NCI-H226 (cell line): Measurements from ENCODE around the gene EXT2.

ENCODE experiments used
- DNase-seq: peaks from one replicate; pipeline ENCODE4 v3.0.0-alpha.2; 2015

EXT2 gene

DNA sequence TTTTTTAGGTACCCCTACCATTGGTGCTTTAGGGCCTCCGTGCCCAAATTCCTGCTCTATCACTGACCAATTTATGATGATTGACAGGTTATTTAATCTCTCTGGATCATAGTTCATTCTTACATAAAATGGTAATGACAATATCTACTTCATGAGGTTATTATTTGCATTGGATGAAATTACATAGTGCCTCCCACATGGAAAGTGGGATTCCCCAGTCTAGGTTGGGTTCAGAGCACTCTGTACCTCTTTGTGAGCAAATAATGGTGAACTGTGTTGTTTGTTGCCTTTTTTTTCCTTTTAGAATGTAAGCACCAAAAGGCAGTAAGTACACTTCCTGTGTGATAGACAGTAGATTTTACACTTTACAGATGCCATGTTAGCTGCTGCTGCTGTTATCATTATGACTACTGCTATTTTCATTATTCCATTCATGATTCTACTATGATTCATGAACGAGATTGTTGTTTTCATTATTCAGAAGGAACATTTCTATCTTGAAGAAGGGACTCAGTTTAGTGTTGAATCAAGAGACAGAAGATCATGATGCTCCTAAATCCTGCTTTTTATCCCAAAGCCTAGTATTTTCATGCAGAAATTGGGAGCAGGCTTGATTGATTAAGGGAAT lies 113.6 kb downstream of the EXT2 start:
- peak; percentile 31 for DNase-seq

DNA sequence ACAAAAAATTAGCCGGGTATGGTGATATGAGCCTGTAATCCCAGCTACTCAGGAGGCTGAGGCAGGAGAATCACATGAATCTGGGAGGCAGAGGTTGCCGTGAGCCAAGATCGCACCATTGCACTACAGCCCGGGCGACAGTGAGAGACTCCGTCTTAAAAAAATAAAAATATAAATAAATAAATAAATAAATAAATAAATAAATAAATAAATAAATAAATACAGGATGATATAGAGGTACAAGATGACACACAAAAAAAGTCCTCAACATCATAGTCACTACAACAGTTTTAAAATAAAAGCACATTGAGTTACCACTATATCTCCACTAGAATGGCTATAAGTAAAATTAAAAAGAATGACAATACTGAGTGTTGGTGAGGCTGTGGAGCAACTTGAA lies 116.7 kb downstream of the EXT2 start:
- no peak for DNase-seq

GRCh38 chr11:44213148-44213547 lies 117.7 kb downstream of the EXT2 start:
- no peak for DNase-seq

GRCh38 chr11:44217432-44217831 lies 122.0 kb downstream of the EXT2 start:
- no peak for DNase-seq

GRCh38 chr11:44219830-44220796 lies 124.6 kb downstream of the EXT2 start:
- peak; percentile 15 for DNase-seq

DNA sequence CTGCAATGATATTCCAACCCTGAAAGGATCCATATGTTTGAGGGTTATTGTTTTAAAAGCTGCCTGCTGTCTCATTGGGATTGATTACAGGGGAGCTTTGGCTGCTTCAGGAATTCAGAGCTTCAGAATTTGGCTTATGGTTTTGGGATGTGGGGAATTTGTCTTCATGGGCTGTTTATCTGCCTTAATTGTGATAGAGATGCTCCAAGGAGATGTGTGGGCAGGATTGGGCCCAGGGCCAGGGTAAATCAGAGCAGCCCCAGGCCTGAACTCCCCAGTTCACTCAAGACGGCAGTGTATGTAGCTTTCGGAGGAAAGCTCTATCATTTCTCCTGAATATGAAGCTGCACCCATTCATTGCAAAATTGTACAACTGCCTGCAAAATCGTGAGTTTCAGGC lies 126.0 kb downstream of the EXT2 start:
- no peak for DNase-seq

- DNase-seq = no peak
Observed at GRCh38 chr11:44221992-44222391, 126.5 kb downstream of the EXT2 start.

DNA sequence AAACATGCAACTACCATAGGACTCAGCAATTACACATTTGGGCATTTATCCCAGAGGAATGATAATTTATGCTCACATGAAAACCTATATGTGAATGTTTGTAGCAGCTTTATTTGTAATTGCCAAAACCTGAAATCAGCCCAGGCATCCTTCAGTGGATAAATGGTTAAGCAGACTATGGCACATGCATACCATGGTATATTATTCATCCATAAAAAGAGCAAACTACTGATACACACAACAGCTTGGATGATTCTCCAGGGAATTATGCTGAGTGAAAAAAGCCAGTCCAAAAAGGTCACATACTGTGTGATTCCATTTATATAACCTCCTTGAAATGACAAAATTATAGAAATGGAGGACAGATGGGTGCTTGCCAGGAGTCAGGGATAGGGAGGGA lies 127.8 kb downstream of the EXT2 start:
- DNase-seq = peak; percentile 29

DNA sequence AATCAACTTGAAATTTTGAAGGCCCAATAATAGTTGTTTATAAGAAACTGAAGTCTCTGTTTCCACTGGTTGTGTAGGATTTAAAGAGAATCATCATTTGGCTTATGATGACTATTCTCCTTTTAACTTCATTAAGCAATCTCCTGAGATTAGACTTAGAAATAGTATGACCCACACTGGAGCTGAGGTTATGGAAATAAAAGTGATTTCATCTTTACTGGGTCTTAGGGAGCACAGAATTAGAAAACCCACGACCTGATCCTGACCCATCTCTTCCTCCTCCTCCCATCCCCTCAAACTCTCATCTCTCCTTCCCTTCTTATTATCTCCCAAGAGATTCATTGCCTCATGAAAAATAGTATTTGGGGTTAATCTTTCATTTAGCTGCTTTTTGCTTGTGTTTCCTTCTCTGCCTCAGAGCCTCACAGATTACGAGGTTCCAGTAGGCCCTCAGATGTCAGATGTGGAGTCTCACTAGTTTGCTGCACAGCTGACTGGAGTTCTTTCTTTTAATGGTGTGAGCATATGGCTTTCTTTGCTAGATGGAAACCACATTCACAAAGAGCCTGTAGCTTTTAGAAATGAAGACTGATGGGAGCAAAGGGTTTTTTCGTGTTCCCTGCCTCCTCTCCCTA lies 129.5 kb downstream of the EXT2 start:
- DNase-seq = no peak

DNA sequence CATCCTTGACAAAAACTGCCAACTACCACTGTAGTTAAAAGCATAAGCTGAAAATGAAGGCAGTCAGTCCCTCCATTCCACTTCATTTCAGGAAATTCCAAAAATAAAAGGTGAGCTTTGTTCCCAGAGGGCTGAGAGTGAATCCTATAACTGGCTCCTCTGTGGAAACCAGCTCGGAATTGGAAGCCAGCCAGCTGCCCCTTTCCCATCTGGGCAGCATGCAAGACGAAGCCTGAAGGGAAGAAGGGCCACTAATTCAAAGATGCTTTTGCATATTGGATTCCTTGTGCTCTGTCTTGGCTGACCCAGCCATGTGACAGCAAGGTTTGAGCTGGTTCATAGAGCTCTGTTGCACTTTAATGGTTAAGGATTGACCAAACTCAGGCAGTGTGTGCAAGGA lies 131.0 kb downstream of the EXT2 start:
- no peak for DNase-seq

- DNase-seq = no peak
Observed at GRCh38 chr11:44226945-44227344, 131.5 kb downstream of the EXT2 start.

- DNase-seq = no peak
Observed at GRCh38 chr11:44228379-44228778, 132.9 kb downstream of the EXT2 start.

DNA sequence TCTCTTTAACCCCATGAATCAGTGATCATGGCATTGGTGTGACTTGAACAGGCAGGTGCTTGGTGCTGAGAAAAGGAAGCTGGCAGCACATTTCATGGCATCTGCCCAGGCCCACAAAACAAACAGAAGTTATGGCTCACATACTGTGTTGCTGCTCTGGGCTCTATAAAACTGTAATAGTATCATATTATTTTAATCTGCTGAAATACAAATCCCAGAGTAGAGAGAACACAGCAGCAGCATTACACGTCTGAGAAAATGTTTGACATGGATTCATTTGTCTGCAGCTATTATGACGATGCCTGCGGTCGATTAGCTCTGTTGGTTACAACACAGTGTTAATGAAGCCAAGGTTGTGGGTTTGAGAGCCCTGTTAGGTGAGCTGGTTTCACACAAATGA lies 133.6 kb downstream of the EXT2 start:
- no peak for DNase-seq

- DNase-seq = no peak
Observed at GRCh38 chr11:44229624-44230023, 134.1 kb downstream of the EXT2 start.

- no peak for DNase-seq
Observed at GRCh38 chr11:44235765-44236201, 140.3 kb downstream of the EXT2 start.

DNA sequence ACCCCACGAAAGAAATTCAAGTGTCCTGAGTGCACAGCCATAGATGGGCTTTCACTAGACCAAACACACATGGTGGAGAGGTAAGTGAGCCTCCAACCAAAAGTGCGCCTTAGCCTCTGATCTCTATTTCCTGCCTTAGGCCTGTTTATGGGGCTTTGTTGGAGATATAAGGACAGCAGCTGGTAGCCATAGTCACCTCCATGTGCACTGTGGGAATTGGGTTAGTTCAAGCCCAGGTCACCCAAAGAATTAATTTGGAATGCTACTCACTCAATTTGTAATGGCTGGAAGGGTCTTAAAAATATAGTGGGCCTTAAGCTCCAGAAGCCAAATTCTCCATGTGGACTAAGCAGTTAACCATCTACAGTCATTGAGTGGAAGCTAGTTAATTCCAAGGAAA lies 140.8 kb downstream of the EXT2 start:
- DNase-seq = no peak

GRCh38 chr11:44237156-44237555 lies 141.7 kb downstream of the EXT2 start:
- no peak for DNase-seq

DNA sequence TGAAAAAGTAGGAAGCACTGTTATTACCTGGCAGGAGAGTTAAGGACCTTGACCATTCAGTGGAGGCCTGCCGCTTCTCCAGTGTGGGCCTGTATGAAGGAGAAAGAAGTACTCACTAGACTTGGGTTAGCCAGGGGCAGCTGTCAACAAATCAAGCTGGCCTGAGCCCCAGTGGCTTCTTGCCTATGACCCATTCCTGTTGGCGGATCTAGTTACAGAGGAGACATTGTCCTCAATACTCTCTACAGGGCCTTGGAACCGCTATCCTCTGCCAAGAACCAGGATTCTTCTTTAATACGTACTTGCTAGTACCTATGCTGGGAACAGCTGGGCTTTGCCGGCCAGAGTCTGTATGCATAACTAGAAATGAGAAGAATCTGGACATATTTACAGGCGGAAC lies 146.4 kb downstream of the EXT2 start:
- no peak for DNase-seq

DNA sequence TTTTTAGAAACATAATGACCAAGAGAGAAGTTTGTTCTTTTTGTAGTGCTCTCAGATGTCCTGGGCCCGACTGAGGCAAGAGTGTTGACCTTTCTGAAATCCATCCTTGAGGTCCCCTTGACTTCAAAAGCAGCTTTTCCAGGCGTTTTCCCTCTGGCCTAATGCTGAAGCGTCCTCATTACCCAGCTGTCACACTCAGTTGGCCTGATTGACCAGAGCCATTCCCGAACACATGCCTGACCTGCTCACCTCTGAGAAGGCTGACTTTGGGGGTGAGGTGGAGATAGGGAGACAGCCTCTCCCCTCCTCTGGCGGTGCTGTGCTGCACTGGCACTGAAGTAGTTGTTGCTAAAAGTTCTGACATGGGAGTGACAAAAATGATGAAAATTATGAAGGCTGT lies 147.6 kb downstream of the EXT2 start:
- no peak for DNase-seq

DNA sequence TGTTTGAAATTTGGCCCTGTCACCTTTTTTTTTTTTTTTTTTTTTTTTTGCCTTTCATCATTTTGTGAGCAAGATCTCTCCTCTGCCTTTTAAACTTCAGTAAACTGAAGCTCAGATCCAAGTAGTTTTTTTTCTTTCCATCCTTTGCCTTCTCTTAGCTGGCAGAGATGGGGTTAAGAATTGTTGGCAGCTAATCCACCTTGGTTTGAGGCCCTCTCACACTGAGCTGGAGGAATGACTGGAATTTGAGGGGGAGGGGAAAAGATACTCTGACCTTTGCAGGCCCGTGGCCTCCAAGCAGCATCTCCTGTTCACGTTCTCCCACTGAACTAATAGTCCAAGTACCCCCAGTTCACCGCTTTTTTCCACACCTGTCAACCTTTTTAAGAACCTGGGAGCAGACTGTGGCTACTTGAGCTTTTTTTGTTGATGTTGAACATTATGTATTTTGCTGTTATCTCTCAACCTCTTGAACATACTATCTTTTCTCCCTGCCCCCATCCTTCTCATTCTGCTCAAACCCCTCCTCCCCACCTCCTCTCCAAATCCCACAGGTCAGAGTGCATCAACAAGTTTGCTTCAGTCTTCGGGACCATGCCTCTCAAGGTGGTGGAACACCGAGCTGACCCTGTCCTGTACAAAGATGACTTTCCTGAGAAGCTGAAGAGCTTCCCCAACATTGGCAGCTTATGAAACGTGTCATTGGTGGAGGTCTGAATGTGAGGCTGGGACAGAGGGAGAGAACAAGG lies 148.3 kb downstream of the EXT2 start:
- peak; percentile 81 for DNase-seq

DNA sequence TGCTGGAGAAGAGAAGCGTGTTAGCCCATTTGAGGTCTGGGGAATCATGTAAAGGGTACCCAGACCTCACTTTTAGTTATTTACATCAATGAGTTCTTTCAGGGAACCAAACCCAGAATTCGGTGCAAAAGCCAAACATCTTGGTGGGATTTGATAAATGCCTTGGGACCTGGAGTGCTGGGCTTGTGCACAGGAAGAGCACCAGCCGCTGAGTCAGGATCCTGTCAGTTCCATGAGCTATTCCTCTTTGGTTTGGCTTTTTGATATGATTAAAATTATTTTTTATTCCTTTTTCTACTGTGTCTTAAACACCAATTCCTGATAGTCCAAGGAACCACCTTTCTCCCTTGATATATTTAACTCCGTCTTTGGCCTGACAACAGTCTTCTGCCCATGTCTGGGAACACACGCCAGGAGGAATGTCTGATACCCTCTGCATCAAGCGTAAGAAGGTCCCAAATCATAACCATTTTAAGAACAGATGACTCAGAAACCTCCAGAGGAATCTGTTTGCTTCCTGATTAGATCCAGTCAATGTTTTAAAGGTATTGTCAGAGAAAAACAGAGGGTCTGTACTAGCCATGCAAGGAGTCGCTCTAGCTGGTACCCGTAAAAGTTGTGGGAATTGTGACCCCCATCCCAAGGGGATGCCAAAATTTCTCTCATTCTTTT lies 149.3 kb downstream of the EXT2 start:
- DNase-seq = peak; percentile 41

DNA sequence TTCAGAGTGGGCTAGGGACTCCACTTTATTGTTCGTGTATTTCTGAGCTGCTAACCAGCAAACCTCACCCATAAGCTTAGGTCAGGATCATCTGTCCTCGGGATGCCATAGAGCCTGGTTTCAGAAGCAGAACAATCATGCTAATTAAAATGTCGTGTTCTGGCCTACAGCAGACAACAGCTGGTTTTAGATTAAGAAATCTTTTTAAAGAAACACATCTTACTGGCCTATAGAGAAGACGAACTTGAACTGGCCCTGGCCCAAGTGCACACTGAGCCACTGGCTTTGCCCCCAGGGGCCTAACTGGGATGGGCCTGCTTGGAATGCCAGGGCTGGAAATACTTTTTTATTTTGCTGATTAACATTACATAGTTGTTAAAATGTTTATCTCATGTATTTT lies 151.2 kb downstream of the EXT2 start:
- DNase-seq = peak; percentile 26

GRCh38 chr11:44247508-44247907 lies 152.0 kb downstream of the EXT2 start:
- no peak for DNase-seq
